Gastrocnemius medialis (tissue), 4 donors: ENCODE measurements around the gene APOH. TPM values are rescaled to one million over a fixed set of nuclear protein-coding genes. Genes with fewer than 3 reads are reported as not detected.
"Not testable (repeated sequence)": the region's sequence is repeated elsewhere in the genome, so short reads cannot be mapped to it uniquely, and the experiment has no call there.

ENCODE experiments used
- ATAC-seq, 2 donors: fragments of 150-250 bp; one replicate each; pipeline ENCODE4 v1.9.1; 2016
- DNase-seq, 2 donors: peaks; one replicate each; pipeline ENCODE4 v3.0.0-alpha.2; 2019
- H3K27ac ChIP-seq, 4 donors: fragments of 200-600 bp; sonication (generic); 1 replicate in 1 of 4; 2 replicates in 3 of 4; pipeline ENCODE4 v1.5.1; 2016 to 2018; ENCODE audit warnings: mild to moderate bottlenecking in 2 of 4, moderate library complexity in 1 of 4
- H3K27me3 ChIP-seq, 3 donors: fragments of 200-600 bp; sonication (generic) in 2 of 3; 1 replicate in 1 of 3; 2 replicates in 2 of 3; pipeline versions ENCODE4 v1.5.1 to v1.6.0; 2016 to 2019; ENCODE audit warnings: mild to moderate bottlenecking in 1 of 3, moderate library complexity in 1 of 3
- H3K36me3 ChIP-seq, 2 donors: fragments of 200-600 bp; sonication (generic) in 1 of 2; one replicate each; pipeline ENCODE4 v1.5.1; 2017 to 2018
- H3K4me1 ChIP-seq, 2 donors: fragments of 200-600 bp; sonication (generic) in 1 of 2; one replicate each; pipeline ENCODE4 v1.5.1; 2016 to 2017; ENCODE audit warnings: mild to moderate bottlenecking in 2 of 2
- H3K4me3 ChIP-seq, 4 donors: fragments of 200-600 bp; sonication (generic) in 3 of 4; 1 replicate in 1 of 4; 2 replicates in 3 of 4; pipeline ENCODE4 v1.5.1; 2016 to 2019; ENCODE audit warnings: mild to moderate bottlenecking in 2 of 4
- H3K9me3 ChIP-seq, 3 donors: fragments of 200-600 bp; sonication (generic) in 2 of 3; 1 replicate in 1 of 3; 2 replicates in 2 of 3; pipeline ENCODE4 v1.5.1; 2016 to 2019
- POLR2A ChIP-seq, 2 donors: fragments of 450-650 bp; IDR thresholded peaks; one replicate each; pipeline ENCODE4 v1.6.1; 2017; ENCODE audit warnings: antibody characterized with exemption in 2 of 2, mild to moderate bottlenecking in 2 of 2, moderate library complexity in 2 of 2
- in situ Hi-C, 4 donors: fragments of 200-750 bp; cut with MboI; loops; one replicate each; pipeline versions ENCODE4 v1.15.0 to v1.8.0; 2017; ENCODE audit warnings: low sequenced_read_pairs in 4 of 4
- intact Hi-C: fragments of 100-400 bp; cut with DNase I; formaldehyde crosslinking; loops from one replicate; pipeline ENCODE4 v1.15.1; 2023; ENCODE audit warnings: low total_unique reads
- total RNA-seq, 4 donors: library from RNA; depleted of rRNA; stranded (reverse); fragments of >200 nt; gene quantifications; one replicate each; pipeline versions ENCODE4 v1.1.0 to v1.2.3, GENCODE V29; 2016
- TF ChIP-seq, protein P1 (sequence below), 5 experiments: fragments of 450-650 bp in 3 of 5; fragments of 200-600 bp in 2 of 5; sonication (generic) in 2 of 5; IDR thresholded peaks in 4 of 5; conservative IDR thresholded peaks in 1 of 5; 1 replicate in 4 of 5; 2 replicates in 1 of 5; pipeline ENCODE4 v1.5.1; 2016 to 2019; ENCODE audit warnings: antibody characterized with exemption in 5 of 5, mild to moderate bottlenecking in 3 of 5, moderate library complexity in 3 of 5

APOH gene
- total RNA-seq, 4 donors from 2014 or later = 4.4 to 11.5 TPM; not detected in 2

DNA sequence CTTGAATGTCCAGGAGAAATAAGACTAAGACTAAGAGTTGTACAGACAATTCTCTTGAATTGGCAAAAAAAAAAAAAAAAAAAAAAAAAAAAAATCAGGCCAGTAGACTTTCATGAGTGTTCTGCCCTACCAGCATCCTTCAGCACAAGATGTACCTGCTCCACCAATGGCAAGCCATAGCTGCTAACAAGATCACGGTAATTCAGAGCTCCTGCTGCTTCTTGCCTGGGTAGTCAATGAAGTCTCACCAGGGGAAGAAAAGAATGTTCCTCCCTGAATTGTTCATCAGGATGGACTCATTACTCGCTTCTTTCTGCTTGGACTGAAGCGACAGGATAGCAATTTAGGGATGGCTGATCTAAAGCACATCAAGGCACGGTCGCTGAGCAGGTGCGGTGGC lies 31.1 kb upstream of the APOH start:
- no peak for ATAC-seq

GRCh38 chr17:66255527-66255971 lies 26.3 kb upstream of the APOH start:
- TF ChIP-seq POLR2A (IDR thresholded peaks at IDR 0.05) = no peak
- TF ChIP-seq, protein P1, sequence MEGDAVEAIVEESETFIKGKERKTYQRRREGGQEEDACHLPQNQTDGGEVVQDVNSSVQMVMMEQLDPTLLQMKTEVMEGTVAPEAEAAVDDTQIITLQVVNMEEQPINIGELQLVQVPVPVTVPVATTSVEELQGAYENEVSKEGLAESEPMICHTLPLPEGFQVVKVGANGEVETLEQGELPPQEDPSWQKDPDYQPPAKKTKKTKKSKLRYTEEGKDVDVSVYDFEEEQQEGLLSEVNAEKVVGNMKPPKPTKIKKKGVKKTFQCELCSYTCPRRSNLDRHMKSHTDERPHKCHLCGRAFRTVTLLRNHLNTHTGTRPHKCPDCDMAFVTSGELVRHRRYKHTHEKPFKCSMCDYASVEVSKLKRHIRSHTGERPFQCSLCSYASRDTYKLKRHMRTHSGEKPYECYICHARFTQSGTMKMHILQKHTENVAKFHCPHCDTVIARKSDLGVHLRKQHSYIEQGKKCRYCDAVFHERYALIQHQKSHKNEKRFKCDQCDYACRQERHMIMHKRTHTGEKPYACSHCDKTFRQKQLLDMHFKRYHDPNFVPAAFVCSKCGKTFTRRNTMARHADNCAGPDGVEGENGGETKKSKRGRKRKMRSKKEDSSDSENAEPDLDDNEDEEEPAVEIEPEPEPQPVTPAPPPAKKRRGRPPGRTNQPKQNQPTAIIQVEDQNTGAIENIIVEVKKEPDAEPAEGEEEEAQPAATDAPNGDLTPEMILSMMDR (IDR thresholded peaks at IDR 0.05 in 4 of 5, conservative IDR thresholded peaks at IDR 0.05 in 1 of 5) = no peak
- Histone ChIP-seq H3K36me3 (no peaks in the 10 kb centered on the region), H3K27me3 (no peaks in the 10 kb centered on the region), H3K4me3 (no peak overlapping the region), H3K9me3 (no peaks in the 10 kb centered on the region), H3K4me1 (no peaks in the 10 kb centered on the region), H3K27ac (no peak overlapping the region)
- DNase-seq (no peak), ATAC-seq (no peak)
- intact Hi-C loops = loop anchor here (1.0 to 5.0 kb wide), 3 partner anchors 312 to 419 kb away; no protein-coding TSS in a partner anchor
- in situ Hi-C loops = loop anchor here (5.0 to 25.0 kb wide), 4 partner anchors 309 to 657 kb away; no protein-coding TSS in a partner anchor

More for the DNA sequence above, 31.1 kb upstream of the APOH start:
- H3K27me3 ChIP-seq = no peaks in the 10 kb centered on the region
- TF ChIP-seq, protein P1 (IDR thresholded peaks at IDR 0.05 in 4 of 5, conservative IDR thresholded peaks at IDR 0.05 in 1 of 5) = no peak
- no peak for TF ChIP-seq POLR2A (IDR thresholded peaks at IDR 0.05)
- H3K4me3 ChIP-seq = no peak overlapping the region
- no peak for DNase-seq
- in situ Hi-C loops (loop anchor here in 1 of 4 donors (25.0 kb wide), 1 partner anchor 652 kb away; no protein-coding TSS in a partner anchor), intact Hi-C loops (no loop called here)
- H3K4me1 ChIP-seq = no peaks in the 10 kb centered on the region
- no peaks in the 10 kb centered on the region for H3K36me3 ChIP-seq
- H3K9me3 ChIP-seq = no peaks in the 10 kb centered on the region
- H3K27ac ChIP-seq = no peak overlapping the region

DNA sequence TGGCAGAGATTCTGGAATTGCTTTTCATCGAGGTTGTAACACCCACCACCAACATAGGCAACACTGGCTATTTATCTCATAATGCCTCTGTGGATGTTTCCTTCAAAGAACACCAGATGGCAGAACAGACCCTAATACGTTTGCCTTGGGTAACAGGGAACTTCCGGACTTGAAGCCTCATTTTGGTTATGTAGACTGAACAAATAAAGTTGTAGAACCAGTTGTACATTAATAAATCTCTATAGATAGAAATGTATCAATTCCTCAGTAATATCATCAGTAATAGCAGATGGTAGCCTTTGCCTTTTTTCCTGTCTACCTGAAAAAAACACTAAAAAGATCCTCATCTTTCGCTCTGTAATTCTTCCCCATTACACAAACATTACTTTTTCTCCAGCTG lies 25.9 kb upstream of the APOH start:
- no peak overlapping the region for H3K4me3 ChIP-seq
- in situ Hi-C loops = loop anchor here (5.0 to 25.0 kb wide), 4 partner anchors 310 to 657 kb away; no protein-coding TSS in a partner anchor

GRCh38 chr17:66253458-66253857 lies 24.2 kb upstream of the APOH start:
- intact Hi-C loops, DNase-seq, H3K27ac ChIP-seq, ATAC-seq, H3K9me3 ChIP-seq, H3K36me3 ChIP-seq, H3K4me1 ChIP-seq, H3K27me3 ChIP-seq, H3K4me3 ChIP-seq: not testable (repeated sequence)
- in situ Hi-C loops = loop anchor here (10.0 to 25.0 kb wide), 3 partner anchors 311 to 659 kb away; no protein-coding TSS in a partner anchor

More for the DNA sequence above, 25.9 kb upstream of the APOH start:
- no peaks in the 10 kb centered on the region for H3K4me1 ChIP-seq
- TF ChIP-seq, protein P1 (IDR thresholded peaks at IDR 0.05 in 4 of 5, conservative IDR thresholded peaks at IDR 0.05 in 1 of 5) = peak; percentile 26 to 70 (median 64)
- no peak for TF ChIP-seq POLR2A (IDR thresholded peaks at IDR 0.05)
- H3K9me3 ChIP-seq = no peaks in the 10 kb centered on the region
- ATAC-seq = peak; percentile 73 to 85
- intact Hi-C loops = loop anchor here (1.0 to 5.0 kb wide), 3 partner anchors 312 to 419 kb away; no protein-coding TSS in a partner anchor
- no peaks in the 10 kb centered on the region for H3K27me3 ChIP-seq
- H3K27ac ChIP-seq = no peak overlapping the region
- no peaks in the 10 kb centered on the region for H3K36me3 ChIP-seq
- DNase-seq = peak in 1 of 2 donors; percentile 29

GRCh38 chr17:66250686-66251085 lies 21.5 kb upstream of the APOH start:
- DNase-seq = no peak
- no peak for TF ChIP-seq POLR2A (IDR thresholded peaks at IDR 0.05)
- TF ChIP-seq, protein P1 (IDR thresholded peaks at IDR 0.05 in 4 of 5, conservative IDR thresholded peaks at IDR 0.05 in 1 of 5) = no peak
- H3K27ac ChIP-seq = no peak overlapping the region
- no peak for ATAC-seq
- H3K4me3 ChIP-seq = no peak overlapping the region
- no peaks in the 10 kb centered on the region for H3K4me1 ChIP-seq
- in situ Hi-C loops (loop anchor here (10.0 to 25.0 kb wide), 3 partner anchors 314 to 662 kb away; no protein-coding TSS in a partner anchor), intact Hi-C loops (no loop called here)
- no peaks in the 10 kb centered on the region for H3K36me3 ChIP-seq
- no peaks in the 10 kb centered on the region for H3K9me3 ChIP-seq
- no peaks in the 10 kb centered on the region for H3K27me3 ChIP-seq
